Astrocyte of the cerebellum (primary cell): ENCODE data around the gene OR52B6.
"Not testable (repeated sequence)": the region's sequence is repeated elsewhere in the genome, so short reads cannot be mapped to it uniquely, and the experiment has no call there.

Source experiments
- DNase-seq: peaks from one replicate; pipeline ENCODE4 v3.0.0-alpha.2; 2011; ENCODE audit warnings: low read depth
- H3K4me3 ChIP-seq: 2 replicates; pipeline ENCODE4 v1.5.1; 2011; ENCODE audit warnings: mild to moderate bottlenecking, low read depth, low read length, moderate library complexity
- in situ Hi-C: cut with HindIII; loops from 2 replicates; pipeline ENCODE4 v1.10.0; 2017; ENCODE audit warnings: low sequenced_read_pairs
- TF ChIP-seq, protein P1 (sequence below): IDR thresholded peaks from 2 replicates; pipeline ENCODE4 v1.5.1; 2012; ENCODE audit warnings: low read length, low read depth, moderate library complexity, mild to moderate bottlenecking; ENCODE audit errors: missing control alignments

OR52B6 gene

DNA sequence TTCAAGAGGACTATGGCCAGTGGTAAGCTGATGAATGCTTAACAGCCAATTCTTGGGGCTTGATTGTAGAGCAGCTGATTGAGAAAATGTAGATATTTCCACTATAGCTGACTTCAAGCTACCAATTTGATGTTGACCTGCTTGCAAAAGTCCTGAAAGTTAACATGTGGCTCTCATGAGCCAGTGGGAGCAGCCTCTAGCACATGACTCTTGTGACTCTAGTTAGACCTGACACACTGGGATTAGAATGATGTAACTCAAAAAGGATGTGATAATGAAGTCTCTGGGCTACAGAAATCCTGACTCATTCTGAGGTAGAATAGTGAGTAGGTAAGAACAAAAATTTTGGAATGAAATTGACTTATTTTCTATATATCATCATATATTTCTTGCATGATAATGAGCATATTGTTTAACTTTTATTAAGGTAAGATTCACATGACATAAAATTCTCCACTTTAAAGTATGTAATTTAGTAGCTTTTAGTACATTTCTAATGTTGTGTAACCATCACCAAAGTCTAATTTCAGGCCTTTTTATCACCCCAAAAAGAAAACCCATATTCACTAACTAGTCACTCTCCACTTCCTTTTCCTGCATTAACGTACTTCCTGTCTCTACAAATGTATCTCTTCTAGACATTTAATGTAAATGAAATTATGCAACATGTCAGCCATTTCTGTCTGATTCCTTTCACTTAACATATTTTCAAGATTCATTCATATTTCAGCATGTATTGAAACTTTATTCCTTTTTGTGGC, 16.2 kb upstream of the OR52B6 start:
- in situ Hi-C loops = no loop called here
- TF ChIP-seq, protein P1, sequence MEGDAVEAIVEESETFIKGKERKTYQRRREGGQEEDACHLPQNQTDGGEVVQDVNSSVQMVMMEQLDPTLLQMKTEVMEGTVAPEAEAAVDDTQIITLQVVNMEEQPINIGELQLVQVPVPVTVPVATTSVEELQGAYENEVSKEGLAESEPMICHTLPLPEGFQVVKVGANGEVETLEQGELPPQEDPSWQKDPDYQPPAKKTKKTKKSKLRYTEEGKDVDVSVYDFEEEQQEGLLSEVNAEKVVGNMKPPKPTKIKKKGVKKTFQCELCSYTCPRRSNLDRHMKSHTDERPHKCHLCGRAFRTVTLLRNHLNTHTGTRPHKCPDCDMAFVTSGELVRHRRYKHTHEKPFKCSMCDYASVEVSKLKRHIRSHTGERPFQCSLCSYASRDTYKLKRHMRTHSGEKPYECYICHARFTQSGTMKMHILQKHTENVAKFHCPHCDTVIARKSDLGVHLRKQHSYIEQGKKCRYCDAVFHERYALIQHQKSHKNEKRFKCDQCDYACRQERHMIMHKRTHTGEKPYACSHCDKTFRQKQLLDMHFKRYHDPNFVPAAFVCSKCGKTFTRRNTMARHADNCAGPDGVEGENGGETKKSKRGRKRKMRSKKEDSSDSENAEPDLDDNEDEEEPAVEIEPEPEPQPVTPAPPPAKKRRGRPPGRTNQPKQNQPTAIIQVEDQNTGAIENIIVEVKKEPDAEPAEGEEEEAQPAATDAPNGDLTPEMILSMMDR = no peak
- no peak for DNase-seq
- no peak overlapping the region for H3K4me3 ChIP-seq

DNA sequence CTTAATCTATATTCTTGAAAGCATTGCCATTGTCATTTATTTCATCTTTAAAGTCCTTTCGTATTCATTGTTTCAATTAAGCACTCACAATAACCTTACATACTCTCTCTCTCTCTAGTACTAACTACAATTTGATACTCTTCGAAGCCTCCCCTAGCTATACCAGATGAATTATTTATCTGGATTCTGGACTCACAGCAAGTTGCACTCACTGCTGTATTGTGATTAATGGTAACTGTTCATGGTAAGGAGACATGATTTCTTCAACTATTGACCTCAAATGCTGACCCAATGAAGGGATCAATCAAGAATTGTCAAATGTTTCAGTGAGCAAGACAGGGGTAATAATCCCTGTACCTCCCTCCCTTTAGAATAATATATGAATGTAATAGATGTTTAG, 6.0 kb upstream of the OR52B6 start:
- DNase-seq = no peak
- TF ChIP-seq, protein P1 = no peak
- H3K4me3 ChIP-seq = no peak overlapping the region
- in situ Hi-C loops = no loop called here

DNA sequence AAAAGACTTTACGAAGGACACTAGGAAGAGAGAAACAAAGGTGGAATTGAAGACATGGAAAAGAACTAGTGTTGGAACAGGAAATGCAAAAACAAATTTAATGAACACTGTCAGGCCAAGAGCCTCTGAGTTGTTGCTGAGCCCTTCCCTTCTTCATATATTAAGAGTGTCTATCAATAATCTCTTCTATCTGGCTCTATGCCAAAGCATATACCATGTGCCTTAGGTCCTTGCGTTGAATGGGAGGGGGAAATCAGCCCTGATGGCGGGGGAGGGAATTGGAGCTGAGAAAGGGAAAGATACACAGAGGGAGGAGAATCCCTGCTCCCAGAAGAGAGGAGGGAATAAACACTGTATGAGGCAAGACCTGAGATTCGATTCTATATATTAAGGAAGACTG, 5.5 kb upstream of the OR52B6 start:
- TF ChIP-seq, protein P1 = no peak
- in situ Hi-C loops = no loop called here
- DNase-seq = no peak
- no peak overlapping the region for H3K4me3 ChIP-seq

DNA sequence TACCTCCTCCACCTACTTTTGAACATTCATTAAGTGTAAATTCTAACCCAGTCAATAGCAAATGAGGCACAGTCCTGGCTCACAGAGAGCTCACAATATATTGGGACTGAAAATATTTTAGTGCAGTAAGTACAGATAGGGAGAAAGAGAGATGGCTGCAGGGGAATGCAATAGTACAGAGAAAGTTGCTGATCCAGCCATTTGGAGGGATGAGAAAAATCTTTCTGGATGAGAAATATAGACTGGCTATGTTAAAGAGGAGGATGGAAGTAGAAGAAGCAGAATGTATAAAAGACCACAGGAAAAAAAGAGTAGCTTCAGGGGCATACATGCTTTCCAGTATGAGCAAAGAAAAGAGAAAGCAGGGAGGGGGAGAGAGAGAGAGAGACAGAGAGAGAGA, 3.6 kb upstream of the OR52B6 start:
- DNase-seq = no peak
- TF ChIP-seq, protein P1 = no peak
- in situ Hi-C loops = no loop called here
- no peak overlapping the region for H3K4me3 ChIP-seq

DNA sequence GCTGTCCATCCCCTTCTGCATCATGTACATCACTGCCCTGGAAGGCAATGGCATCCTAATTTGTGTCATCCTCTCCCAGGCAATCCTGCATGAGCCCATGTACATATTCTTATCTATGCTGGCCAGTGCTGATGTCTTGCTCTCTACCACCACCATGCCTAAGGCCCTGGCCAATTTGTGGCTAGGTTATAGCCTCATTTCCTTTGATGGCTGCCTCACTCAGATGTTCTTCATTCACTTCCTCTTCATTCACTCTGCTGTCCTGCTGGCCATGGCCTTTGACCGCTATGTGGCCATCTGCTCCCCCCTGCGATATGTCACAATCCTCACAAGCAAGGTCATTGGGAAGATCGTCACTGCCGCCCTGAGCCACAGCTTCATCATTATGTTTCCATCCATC, 337 bp downstream of the OR52B6 start:
- H3K4me3 ChIP-seq = no peak overlapping the region
- in situ Hi-C loops = no loop called here
- TF ChIP-seq, protein P1 = no peak
- DNase-seq = no peak

DNA sequence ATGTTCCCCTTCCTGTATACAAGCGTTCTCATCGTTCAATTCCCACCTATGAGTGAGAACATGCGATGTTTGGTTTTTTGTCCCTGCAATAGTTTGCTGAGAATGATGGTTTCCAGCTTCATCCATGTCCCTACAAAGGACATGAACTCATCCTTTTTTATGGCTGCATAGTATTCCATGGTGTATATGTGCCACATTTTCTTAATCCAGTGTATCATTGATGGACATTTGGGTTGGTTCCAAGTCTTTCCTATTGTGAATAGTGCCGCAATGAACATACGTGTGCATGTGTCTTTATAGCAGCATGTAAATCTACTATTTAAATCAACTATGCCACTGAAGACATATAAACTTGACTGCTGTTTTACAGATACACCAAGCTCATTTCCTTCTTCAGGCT, 3.8 kb downstream of the OR52B6 start:
- H3K4me3 ChIP-seq, DNase-seq, in situ Hi-C loops: not testable (repeated sequence)

DNA sequence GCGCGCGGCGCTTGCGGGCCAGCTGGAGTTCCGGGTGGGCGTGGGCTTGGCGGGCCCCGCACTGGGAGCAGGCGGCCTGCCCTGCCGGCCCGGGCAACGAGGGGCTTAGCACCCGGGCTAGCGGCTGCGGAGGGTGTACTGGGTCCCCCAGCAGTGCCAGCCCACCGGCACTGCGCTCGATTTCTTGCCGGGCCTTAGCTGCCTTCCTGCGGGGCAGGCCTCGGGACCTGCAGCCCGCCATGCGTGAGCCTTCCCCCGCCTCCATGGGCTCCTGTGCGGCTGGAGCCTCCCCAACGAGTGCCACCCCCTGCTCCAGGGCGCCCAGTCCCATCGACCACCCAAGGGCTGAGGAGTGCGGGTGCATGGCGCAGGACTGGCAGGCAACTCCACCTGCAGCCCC, 9.2 kb downstream of the OR52B6 start:
- H3K4me3 ChIP-seq, DNase-seq, in situ Hi-C loops: not testable (repeated sequence)

DNA sequence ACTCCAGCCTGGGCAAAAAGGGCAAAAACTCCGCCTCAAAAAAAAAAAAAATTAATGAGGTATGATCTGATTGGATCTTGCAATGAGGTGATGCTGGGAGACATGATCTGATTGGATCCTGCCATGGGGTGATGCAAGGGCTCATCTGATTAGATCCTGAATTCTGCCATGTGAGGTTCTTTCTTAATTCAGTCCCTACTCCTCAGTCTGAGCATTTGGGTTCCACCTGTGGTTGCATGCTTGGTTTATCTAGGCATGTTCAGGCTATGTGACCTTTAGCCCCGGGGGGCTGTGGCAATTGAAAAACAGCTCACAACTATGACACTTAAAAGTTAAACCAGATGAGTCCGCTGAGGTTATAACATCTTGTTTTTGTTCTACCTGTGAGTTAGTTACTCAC, 10.9 kb downstream of the OR52B6 start:
- DNase-seq = no peak
- in situ Hi-C loops = no loop called here
- H3K4me3 ChIP-seq = no peak overlapping the region
- TF ChIP-seq, protein P1 = no peak
